Muscle layer of colon (tissue), 2 donors: ENCODE data around the gene POLD4.
"Not testable (repeated sequence)": the region's sequence is repeated elsewhere in the genome, so short reads cannot be mapped to it uniquely, and the experiment has no call there.

Source experiments
- H3K27ac ChIP-seq: one replicate; pipeline ENCODE4 v1.7.0; 2013; ENCODE audit warnings: low read depth, mild to moderate bottlenecking, low read length, moderate library complexity
- H3K27me3 ChIP-seq, 2 donors: one replicate each; pipeline ENCODE4 v1.7.0; 2013; ENCODE audit warnings: low read length in 2 of 2, mild to moderate bottlenecking in 2 of 2; ENCODE audit not compliant: insufficient read depth in 2 of 2, control insufficient read depth in 1 of 2
- H3K36me3 ChIP-seq: one replicate; pipeline ENCODE4 v1.7.0; 2013; ENCODE audit warnings: mild to moderate bottlenecking, low read length; ENCODE audit not compliant: insufficient read depth
- H3K4me1 ChIP-seq: one replicate; pipeline ENCODE4 v1.7.0; 2013; ENCODE audit warnings: mild to moderate bottlenecking, low read length; ENCODE audit not compliant: insufficient read depth
- H3K4me3 ChIP-seq, 2 donors: one replicate each; pipeline ENCODE4 v1.7.0; 2013; ENCODE audit warnings: low read length in 2 of 2, low read depth in 1 of 2, mild to moderate bottlenecking in 1 of 2, moderate library complexity in 1 of 2
- H3K9ac ChIP-seq: one replicate; pipeline ENCODE4 v1.7.0; 2013; ENCODE audit warnings: low read length
- H3K9me3 ChIP-seq: one replicate; pipeline ENCODE4 v1.7.0; 2013; ENCODE audit warnings: mild to moderate bottlenecking, low read length
- donor health status: abdominal sarcoma.
- donor health status: Adenocarcinoma of cecum.

The POLD4 gene

DNA sequence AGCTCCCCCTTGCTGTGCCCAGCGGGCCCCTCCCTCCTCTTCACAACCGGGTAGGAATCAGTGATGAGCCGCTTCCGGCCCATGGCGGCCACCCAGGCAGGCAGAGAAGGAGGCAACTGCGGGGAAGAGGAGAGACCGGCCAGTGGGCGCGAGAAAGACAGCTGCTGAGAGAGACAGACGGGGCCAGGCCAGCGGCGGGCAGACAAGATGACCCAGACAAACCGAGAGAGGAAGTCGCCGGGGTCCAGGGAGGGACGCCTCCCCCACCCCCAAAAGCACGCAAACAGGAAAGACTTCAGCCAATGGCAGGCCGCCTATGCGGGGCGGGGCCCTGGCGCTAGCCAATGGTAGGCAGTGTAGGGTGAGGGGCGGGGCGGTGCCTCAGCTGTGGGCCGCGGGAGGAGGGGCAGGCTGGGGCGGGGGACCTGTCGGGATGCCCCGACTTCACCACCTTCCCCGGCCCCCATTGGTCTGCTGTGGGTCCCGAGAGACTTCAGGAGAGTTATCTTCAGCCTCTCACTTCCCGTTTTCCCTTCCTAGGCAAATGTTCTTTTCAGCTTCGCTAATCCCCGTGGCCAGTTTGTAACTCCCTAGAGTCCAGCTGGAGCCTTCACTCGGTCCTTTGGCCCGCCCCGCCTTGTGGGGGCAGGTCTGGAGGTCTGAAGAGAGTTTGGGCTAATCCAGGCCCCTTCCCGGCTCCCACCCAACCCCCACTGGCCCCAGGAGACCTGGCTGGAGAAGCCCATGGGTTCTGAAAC is at the start of gene POLD4:
TSS of gene POLD4 (minus strand) at position 230 of the 758 bp plus-strand sequence. CDS start at position 83, 147 bp downstream.
- H3K9me3 ChIP-seq: no peaks in the 10 kb centered on the region
- peak within 1 kb of the TSS; percentile 83 for H3K9ac ChIP-seq
- peak within 1 kb of the TSS; percentile 98 for H3K27ac ChIP-seq
- H3K27me3 ChIP-seq: no peaks in the 10 kb centered on the region
- peaks cover 58% of the 10 kb centered on the region for H3K4me1 ChIP-seq
- H3K4me3 ChIP-seq: peak within 1 kb of the TSS; percentile 89 to 93
- H3K36me3 ChIP-seq: no peaks in the 10 kb centered on the region

- H3K4me1 ChIP-seq: peaks cover 23% of the 10 kb centered on the region
- not testable (repeated sequence) for H3K4me3 ChIP-seq
These were observed 49.7 kb upstream of the POLD4 start for GRCh38 chr11:67403085-67403484.

DNA sequence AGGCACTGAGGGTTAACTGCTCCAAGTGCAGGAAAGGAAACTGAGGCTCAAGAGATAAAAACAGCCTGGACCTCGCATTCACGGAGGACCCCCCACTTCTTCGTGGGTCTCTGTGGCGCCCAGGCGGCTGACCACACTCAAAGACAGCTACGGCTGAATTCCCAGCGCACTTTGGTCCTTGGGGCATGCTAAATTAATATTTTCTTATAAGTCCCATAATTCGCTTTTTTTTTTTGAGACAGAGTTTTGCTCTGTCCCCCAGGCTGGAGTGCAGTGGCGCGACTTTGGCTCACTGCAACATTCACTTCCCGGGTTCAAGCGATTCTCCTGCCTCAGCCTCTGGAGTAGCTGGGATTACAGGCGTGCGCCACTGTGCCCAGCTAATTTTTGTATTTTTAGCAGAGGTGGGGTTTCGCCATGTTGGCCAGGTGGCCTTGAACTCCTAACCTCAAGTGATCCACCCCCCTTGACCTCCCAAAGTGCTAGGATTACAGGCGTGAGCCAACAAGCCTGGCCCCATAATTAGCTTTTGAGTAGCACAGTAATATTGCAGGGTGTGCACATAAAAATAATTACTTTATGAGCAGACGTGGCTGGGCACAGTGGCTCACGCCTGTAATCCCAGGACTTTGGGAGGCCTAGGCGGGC is 49.0 kb upstream of the POLD4 start:
- H3K9me3 ChIP-seq, H3K9ac ChIP-seq: not testable (repeated sequence)
- peak overlapping the region; percentile 21 to 66 for H3K4me3 ChIP-seq
- peaks cover 22% of the 10 kb centered on the region for H3K36me3 ChIP-seq
- H3K4me1 ChIP-seq: peaks cover 23% of the 10 kb centered on the region
- peaks cover 0 to 35% of the 10 kb centered on the region in 2 donors for H3K27me3 ChIP-seq
- peak overlapping the region; percentile 53 for H3K27ac ChIP-seq

More at GRCh38 chr11:67403085-67403484, 49.7 kb upstream of the POLD4 start:
- peaks cover 14% of the 10 kb centered on the region for H3K36me3 ChIP-seq
- not testable (repeated sequence) for H3K9ac ChIP-seq, H3K9me3 ChIP-seq, H3K27ac ChIP-seq
- H3K27me3 ChIP-seq: peaks cover 0 to 37% of the 10 kb centered on the region in 2 donors

DNA sequence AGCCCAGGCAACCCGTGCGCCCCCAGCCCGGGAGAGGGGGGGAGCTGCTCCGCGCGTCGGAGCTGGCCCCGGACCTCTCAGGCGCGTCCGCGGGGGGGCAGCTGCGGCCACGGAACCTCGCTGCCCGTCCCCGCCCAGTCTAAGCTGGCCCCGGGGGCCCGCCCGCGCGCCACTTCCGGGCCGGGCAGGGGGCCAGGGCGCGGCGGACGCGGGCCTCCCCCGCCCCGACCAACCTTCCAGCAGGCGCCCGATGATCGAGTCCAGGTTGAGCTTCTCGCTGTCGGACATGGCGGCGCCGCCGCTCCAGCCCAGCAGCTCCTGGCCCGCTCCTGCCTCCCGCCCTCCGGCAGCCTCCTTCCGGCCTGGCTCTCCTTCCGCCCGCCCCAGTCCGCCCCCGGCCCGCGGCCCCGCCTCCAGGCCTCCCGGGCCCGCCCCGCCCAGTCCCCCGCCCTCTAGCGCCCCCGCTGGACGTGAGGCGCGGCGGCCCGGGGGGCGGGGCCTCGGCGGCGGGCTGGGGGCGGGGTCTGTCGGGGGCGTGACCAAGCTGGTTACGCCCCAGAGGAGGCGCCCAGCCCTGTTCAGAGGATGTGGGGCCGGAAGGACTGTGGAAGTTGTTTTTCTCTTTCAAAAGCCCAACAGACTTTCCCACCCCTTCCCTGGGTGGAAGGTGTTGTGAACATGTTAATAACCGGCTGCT is 48.3 kb upstream of the POLD4 start, which contains the start of gene PPP1CA:
TSS of gene PPP1CA (minus strand) at position 364 of the 697 bp plus-strand sequence. CDS start at position 288, 76 bp downstream.
- peak within 1 kb of the TSS; percentile 79 for H3K9ac ChIP-seq
- peak within 1 kb of the TSS; percentile 66 to 81 for H3K4me3 ChIP-seq
- no peaks in the 10 kb centered on the region for H3K9me3 ChIP-seq
- H3K36me3 ChIP-seq: peaks cover 22% of the 10 kb centered on the region
- H3K4me1 ChIP-seq: peaks cover 23% of the 10 kb centered on the region
- H3K27me3 ChIP-seq: peaks cover 0 to 28% of the 10 kb centered on the region in 2 donors
- peak within 1 kb of the TSS; percentile 97 for H3K27ac ChIP-seq

- Histone ChIP-seq H3K27me3 (peaks cover 0 to 22% of the 10 kb centered on the region in 2 donors), H3K9me3 (no peaks in the 10 kb centered on the region), H3K4me1 (peaks cover 23% of the 10 kb centered on the region), H3K27ac (peak overlapping the region; percentile 97), H3K4me3 (peak overlapping the region; percentile 66 to 81), H3K9ac (peak overlapping the region; percentile 79), H3K36me3 (peaks cover 22% of the 10 kb centered on the region)
These were observed 47.7 kb upstream of the POLD4 start for GRCh38 chr11:67400942-67401494.

DNA sequence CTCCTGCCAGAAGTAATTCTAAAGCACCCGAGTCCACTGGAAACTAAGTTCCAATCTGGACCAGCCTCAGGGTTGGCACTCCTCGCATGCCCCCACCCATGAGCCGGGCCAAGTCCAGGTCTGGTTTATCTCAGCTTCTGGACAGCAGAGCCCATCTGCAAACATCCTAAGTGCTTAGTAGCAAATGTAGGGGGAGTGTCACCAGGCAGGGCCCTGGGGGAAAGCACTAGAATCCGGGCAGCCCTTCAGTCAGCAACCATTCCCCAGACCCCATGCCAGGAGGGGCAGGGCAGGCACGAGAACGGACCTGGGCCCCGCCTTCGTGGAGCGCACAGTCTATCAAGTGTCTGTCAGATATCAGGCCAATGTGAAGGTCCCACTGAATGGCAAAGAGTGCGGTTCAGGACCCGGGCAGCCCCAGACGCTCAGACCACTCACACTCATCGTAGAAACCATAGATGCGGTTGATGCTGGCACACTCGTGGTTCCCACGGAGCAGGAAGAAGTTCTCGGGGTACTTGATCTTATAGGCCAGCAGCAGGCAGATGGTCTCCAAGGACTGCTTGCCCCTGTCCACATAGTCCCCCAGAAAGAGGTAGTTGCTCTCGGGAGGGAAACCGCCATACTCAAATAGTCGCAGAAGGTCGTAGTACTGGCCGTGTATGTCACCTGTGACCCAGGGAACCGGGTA is 47.0 kb upstream of the POLD4 start:
- H3K27ac ChIP-seq: peak overlapping the region; percentile 97
- H3K4me3 ChIP-seq: peak overlapping the region; percentile 66 to 81
- peaks cover 0 to 16% of the 10 kb centered on the region in 2 donors for H3K27me3 ChIP-seq
- H3K4me1 ChIP-seq: peaks cover 23% of the 10 kb centered on the region
- no peaks in the 10 kb centered on the region for H3K9me3 ChIP-seq
- H3K9ac ChIP-seq: peak overlapping the region; percentile 79
- peaks cover 22% of the 10 kb centered on the region for H3K36me3 ChIP-seq

DNA sequence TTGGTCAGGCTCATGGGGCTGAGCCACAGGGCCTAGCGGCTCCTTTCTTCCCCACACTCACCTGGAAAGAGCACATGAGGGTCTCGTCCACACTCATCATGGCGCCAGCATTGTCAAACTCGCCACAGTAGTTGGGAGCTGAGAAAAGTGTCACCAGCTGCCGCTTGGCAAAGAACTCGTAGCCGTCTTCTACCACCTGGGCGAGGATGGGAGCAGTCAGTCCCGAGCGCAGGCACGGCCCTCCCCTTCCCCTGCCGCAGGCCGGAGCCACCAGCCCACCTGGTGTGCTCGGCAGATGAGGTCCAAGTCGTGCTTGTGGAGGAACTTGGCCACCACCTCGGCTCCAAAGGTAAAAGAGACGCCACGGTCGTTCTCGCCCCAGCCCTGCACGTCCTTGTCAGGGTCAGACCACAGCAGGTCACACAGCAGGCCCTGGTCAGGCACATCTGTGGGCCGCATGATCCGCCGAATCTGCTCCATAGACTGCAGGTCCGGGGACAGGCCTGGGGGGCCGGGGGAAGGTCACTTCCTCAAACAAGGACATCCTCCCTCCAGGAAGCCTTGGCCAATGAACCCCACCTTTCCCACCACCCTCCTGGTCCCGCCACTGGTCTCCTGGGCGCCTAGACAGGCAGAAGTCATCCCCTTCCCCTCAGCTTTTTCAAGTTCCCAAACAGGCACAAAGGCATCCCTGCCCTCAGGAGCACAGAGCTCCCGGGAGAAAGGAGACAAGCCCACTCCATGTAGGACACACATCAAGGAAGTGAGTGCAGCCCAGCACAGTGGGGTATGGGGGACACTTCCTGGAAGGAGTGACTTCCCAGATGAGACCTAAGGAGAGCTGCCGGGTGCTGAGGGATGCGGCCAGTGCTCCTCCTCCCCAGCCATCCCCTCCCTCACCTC is 45.6 kb upstream of the POLD4 start:
- H3K36me3 ChIP-seq: peaks cover 22% of the 10 kb centered on the region
- H3K9me3 ChIP-seq: no peaks in the 10 kb centered on the region
- H3K27ac ChIP-seq: no peak overlapping the region
- peaks cover 0 to 2% of the 10 kb centered on the region in 2 donors for H3K27me3 ChIP-seq
- peaks cover 23% of the 10 kb centered on the region for H3K4me1 ChIP-seq
- H3K9ac ChIP-seq: no peak overlapping the region
- H3K4me3 ChIP-seq: no peak overlapping the region

- Histone ChIP-seq H3K9ac (no peak overlapping the region), H3K36me3 (peaks cover 22% of the 10 kb centered on the region), H3K4me1 (peaks cover 23% of the 10 kb centered on the region), H3K9me3 (no peaks in the 10 kb centered on the region), H3K4me3 (no peak overlapping the region), H3K27ac (no peak overlapping the region), H3K27me3 (no peaks in the 10 kb centered on the region)
These were observed 44.8 kb upstream of the POLD4 start for GRCh38 chr11:67397986-67398660.

DNA sequence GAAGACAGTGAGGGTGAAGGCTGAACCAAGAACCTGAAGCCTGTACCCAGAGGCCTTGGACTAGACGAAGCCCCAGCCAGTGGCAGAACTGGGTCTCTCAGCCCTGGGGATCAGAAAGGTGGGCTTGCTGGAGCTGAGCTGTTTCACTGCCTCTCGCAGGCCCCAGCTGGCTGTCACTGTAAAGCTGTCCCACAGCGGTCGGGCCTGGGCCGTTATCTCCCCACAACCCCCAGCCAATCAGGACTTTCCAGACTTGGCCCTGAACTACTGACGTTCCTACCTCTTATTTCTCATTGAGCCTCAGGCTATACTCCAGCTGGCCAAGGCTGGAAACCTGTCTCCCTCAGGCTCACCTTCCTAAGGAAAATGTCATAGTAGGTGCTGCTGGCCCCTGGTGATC is 44.2 kb upstream of the POLD4 start:
- no peaks in the 10 kb centered on the region for H3K9me3 ChIP-seq
- H3K36me3 ChIP-seq: peaks cover 22% of the 10 kb centered on the region
- peaks cover 26% of the 10 kb centered on the region for H3K4me1 ChIP-seq
- no peak overlapping the region for H3K27ac ChIP-seq
- no peak overlapping the region for H3K4me3 ChIP-seq
- H3K27me3 ChIP-seq: no peaks in the 10 kb centered on the region
- H3K9ac ChIP-seq: no peak overlapping the region
